ENCODE measurements around the gene TMA7. TPM values are rescaled to one million over a fixed set of nuclear protein-coding genes. Genes with fewer than 3 reads are reported as not detected.
"Not testable (repeated sequence)": the region's sequence is repeated elsewhere in the genome, so short reads cannot be mapped to it uniquely, and the experiment has no call there.

Gene TMA7
- total and polyA plus RNA-seq, 11 donors: 177 to 733 (median 205) TPM

- Histone ChIP-seq H3K27ac (no peak overlapping the region), H3K27me3 (no peaks in the 10 kb centered on the region), H3K36me3 (peaks cover 0 to 74% (median 71%) of the 10 kb centered on the region in 9 donors), H3K4me1 (no peaks in the 10 kb centered on the region), H3K4me3 (no peak overlapping the region), H3K9me3 (no peaks in the 10 kb centered on the region)
- no peak for DNase-seq
- no peak for TF ChIP-seq CTCF (IDR thresholded peaks at IDR 0.05)
- no peak for TF ChIP-seq POLR2A (IDR thresholded peaks at IDR 0.05)
- WGBS, 4 donors: 77 to 96% (median 96%) methylated on average over 3 of the region's 3 CpGs
- intact Hi-C loops (cut with DNase I): no loop called here
- no peak for ATAC-seq
These were observed 19.3 kb downstream of the TMA7 start for GRCh38 chr3:48459331-48459730.

GRCh38 chr3:48459773-48460516 lies 19.9 kb downstream of the TMA7 start:
- Histone ChIP-seq H3K4me1 (peaks cover 0 to 6% (median 4%) of the 10 kb centered on the region in 12 donors), H3K36me3 (peaks cover 0 to 71% (median 65%) of the 10 kb centered on the region in 9 donors), H3K4me3 (no peak overlapping the region), H3K27me3 (no peaks in the 10 kb centered on the region), H3K27ac (no peak overlapping the region), H3K9me3 (no peaks in the 10 kb centered on the region)
- no peak for DNase-seq
- 61 to 69% (median 67%) methylated on average over 7 of the region's 7 CpGs for WGBS, 4 donors
- no peak for ATAC-seq
- TF ChIP-seq CTCF (IDR thresholded peaks at IDR 0.05) (no peak), POLR2A (IDR thresholded peaks at IDR 0.05) (no peak)
- intact Hi-C loops (cut with DNase I): loop anchor here in 2 of 10 donors (5.0 to 10.0 kb wide), 2 partner anchors 87 to 175 kb away; partner anchors contain the start of gene SLC26A6 (in 1 of the 2)

DNA sequence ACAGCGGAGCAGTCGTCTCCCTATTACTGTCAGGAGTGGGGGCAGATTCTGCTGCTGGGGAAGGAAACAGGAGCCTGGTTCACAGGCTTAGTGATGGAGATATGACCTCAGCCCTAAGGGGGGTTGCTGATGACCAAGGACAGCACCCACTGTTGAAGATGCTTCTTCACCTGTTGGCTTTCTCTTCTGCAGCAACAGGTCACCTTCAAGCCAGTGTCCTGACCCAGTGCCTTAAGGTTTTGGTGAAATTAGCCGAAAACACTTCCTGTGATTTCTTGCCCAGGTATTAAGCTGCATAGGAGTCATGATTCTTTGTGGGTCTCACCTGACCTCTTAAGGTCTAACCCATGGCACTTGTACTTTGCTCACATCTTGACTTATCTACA lies 20.5 kb downstream of the TMA7 start:
- intact Hi-C loops (cut with DNase I): loop anchor here in 2 of 10 donors (5.0 to 10.0 kb wide), 2 partner anchors 87 to 174 kb away; partner anchors contain the start of gene SLC26A6 (in 1 of the 2)
- H3K4me1 ChIP-seq: peaks cover 0 to 11% (median 10%) of the 10 kb centered on the region in 12 donors
- no peaks in the 10 kb centered on the region for H3K9me3 ChIP-seq
- ATAC-seq (no peak), DNase-seq (no peak)
- WGBS, 4 donors: 92 to 97% (median 95%) methylated on average over 3 of the region's 3 CpGs
- H3K27ac ChIP-seq: no peak overlapping the region
- no peak overlapping the region for H3K4me3 ChIP-seq
- TF ChIP-seq CTCF (IDR thresholded peaks at IDR 0.05): no peak
- TF ChIP-seq POLR2A (IDR thresholded peaks at IDR 0.05): no peak
- no peaks in the 10 kb centered on the region for H3K27me3 ChIP-seq
- peaks cover 0 to 66% (median 60%) of the 10 kb centered on the region in 9 donors for H3K36me3 ChIP-seq

GRCh38 chr3:48461767-48462166 lies 21.7 kb downstream of the TMA7 start:
- H3K9me3 ChIP-seq, DNase-seq, H3K4me3 ChIP-seq, ATAC-seq, H3K27ac ChIP-seq, H3K27me3 ChIP-seq: not testable (repeated sequence)
- Histone ChIP-seq H3K36me3 (peaks cover 0 to 56% (median 48%) of the 10 kb centered on the region in 9 donors), H3K4me1 (peaks cover 0 to 23% (median 17%) of the 10 kb centered on the region in 12 donors)
- intact Hi-C loops (cut with DNase I): loop anchor here in 2 of 10 donors (5.0 to 10.0 kb wide), 2 partner anchors 86 to 173 kb away; partner anchors contain the start of gene SLC26A6 (in 1 of the 2)
- WGBS, 4 donors: 92 to 95% (median 94%) methylated on average over 7 of the region's 7 CpGs

All from heart left ventricle (tissue), 16 donors.